Measurements from ENCODE around the gene COQ5. TPM values are rescaled to one million over a fixed set of nuclear protein-coding genes. Genes with fewer than 3 reads are reported as not detected.
"Not testable (repeated sequence)": the region's sequence is repeated elsewhere in the genome, so short reads cannot be mapped to it uniquely, and the experiment has no call there.

COQ5 gene
- total RNA-seq, 1 donor from 2014 or later: 32.0 TPM

DNA sequence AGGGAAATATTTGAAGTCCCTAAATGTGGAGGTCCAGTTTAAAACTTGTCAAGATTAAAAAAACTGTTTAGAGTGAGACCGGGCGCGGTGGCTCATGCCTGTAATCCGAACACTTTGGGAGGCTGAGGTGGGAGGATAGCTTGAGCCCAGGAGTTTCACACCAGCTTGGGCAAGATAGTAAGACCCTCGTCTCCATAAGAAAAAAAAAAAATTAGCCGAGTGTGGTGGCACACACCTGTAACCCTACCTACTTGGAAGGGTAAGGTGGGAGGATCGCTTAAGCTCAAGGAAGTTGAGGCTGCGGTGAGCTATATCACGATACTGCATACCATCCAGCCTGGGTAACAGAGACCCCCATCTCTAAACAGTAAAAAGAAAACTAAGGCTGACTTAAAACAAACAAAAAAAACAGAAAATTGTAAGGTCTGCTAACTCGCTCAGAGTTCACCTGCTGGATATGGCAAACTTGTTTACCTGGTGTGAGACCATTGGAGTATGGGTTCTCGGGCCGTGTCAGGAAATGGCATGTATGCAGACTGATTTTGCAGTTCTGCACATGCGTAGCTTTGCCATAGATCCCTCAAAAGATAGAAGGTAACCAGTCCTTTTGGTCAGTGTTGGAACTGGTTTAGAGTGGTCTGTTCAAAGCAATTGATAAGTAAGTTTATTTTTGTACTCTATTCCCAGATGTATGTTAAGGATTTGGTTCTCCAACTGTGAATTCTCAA is 7.3 kb upstream of the COQ5 start:
- Mint-ChIP-seq H3K4me1 (ENCODE audit: low read depth, unreplicated experiment) (peaks cover 27% of the 10 kb centered on the region), H3K36me3 (ENCODE audit: unreplicated experiment) (no peaks in the 10 kb centered on the region), H3K9me3 (ENCODE audit: unreplicated experiment) (peaks cover 2% of the 10 kb centered on the region), H3K27me3 (ENCODE audit: unreplicated experiment) (peaks cover 6% of the 10 kb centered on the region), H3K4me3 (ENCODE audit: unreplicated experiment) (peak overlapping the region; percentile 93), H3K27ac (ENCODE audit: unreplicated experiment) (no peak overlapping the region)
- DNase-seq: no peak
- TF ChIP-seq, protein P1, sequence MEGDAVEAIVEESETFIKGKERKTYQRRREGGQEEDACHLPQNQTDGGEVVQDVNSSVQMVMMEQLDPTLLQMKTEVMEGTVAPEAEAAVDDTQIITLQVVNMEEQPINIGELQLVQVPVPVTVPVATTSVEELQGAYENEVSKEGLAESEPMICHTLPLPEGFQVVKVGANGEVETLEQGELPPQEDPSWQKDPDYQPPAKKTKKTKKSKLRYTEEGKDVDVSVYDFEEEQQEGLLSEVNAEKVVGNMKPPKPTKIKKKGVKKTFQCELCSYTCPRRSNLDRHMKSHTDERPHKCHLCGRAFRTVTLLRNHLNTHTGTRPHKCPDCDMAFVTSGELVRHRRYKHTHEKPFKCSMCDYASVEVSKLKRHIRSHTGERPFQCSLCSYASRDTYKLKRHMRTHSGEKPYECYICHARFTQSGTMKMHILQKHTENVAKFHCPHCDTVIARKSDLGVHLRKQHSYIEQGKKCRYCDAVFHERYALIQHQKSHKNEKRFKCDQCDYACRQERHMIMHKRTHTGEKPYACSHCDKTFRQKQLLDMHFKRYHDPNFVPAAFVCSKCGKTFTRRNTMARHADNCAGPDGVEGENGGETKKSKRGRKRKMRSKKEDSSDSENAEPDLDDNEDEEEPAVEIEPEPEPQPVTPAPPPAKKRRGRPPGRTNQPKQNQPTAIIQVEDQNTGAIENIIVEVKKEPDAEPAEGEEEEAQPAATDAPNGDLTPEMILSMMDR (IDR thresholded peaks at IDR 0.05; ENCODE audit: partially characterized antibody, unreplicated experiment): no peak

DNA sequence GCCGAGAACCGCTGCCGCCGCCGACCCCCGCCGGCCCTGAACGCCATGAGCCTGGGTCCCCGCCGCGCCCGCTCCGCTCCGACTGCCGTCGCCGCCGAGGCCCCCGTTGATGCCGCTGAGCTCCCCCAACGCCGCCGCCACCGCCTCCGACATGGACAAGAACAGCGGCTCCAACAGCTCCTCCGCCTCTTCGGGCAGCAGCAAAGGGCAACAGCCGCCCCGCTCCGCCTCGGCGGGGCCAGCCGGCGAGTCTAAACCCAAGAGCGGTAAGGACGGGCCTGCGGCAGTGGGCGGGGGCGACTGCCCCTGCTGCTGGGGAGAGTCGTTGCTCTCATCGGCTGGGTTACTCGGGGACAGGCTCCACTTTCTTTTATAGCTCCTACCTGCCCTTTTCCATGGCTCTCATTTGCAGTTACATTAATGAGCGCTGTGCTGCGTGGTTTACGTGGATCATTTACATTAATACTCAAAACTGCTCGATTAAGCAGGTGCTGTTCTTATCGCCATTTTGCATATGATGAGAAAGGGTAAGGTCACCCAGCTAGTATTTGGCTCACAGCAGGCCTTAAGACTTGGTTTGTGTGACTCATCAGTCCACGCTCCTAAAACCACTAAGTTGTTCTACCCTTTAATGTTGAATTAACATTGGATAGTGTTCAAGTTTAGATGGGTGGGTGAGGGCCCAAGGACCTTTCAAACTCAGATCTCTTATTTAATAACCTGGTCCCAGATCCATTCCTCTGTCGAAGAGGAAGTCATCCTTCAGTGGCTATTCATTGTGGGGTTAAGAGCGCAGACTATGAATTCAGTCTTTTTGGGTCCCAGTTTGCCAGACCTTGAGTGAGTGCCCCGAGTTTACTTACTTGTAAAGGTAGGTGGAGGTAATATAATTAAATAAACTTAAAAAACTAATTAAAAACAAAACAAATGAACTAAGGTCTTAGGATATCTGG is 6.0 kb upstream of the COQ5 start:
- peaks cover 6% of the 10 kb centered on the region for H3K27me3 Mint-ChIP-seq (ENCODE audit: unreplicated experiment)
- peak; percentile 74 for DNase-seq
- peaks cover 2% of the 10 kb centered on the region for H3K9me3 Mint-ChIP-seq (ENCODE audit: unreplicated experiment)
- no peaks in the 10 kb centered on the region for H3K36me3 Mint-ChIP-seq (ENCODE audit: unreplicated experiment)
- TF ChIP-seq, protein P1 (IDR thresholded peaks at IDR 0.05; ENCODE audit: partially characterized antibody, unreplicated experiment): no peak
- H3K4me3 Mint-ChIP-seq (ENCODE audit: unreplicated experiment): peak overlapping the region; percentile 93
- H3K27ac Mint-ChIP-seq (ENCODE audit: unreplicated experiment): peak overlapping the region; percentile 82
- peaks cover 27% of the 10 kb centered on the region for H3K4me1 Mint-ChIP-seq (ENCODE audit: low read depth, unreplicated experiment)

DNA sequence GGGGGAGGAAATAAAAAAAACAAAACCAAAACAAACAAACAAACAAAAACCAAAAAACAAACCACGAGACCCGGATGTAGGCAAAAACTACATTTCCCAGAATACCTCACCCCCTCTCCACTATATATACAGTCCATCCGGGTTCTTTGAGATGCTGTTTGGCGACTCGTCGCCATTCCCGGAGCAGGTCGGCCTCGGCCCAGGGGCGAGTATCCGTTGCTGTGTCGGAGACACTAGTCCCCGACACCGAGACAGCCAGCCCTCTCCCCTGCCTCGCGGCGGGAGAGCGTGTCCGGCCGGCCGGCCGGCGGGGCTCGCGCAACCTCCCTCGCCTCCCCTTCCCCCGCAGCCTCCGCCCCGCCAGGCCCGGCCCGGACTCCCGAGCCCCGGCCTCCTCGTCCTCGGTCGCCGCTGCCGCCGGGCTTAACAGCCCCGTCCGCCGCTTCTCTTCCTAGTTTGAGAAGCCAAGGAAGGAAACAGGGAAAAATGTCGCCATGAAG is 5.3 kb upstream of the COQ5 start, which contains the start of gene RNF10:
TSS of gene RNF10 (plus strand) at position 154 of the 500 bp plus-strand sequence. CDS start 456 bp downstream, outside the sequence.
- H3K9me3 Mint-ChIP-seq (ENCODE audit: unreplicated experiment): peaks cover 6% of the 10 kb centered on the region
- TF ChIP-seq, protein P1 (IDR thresholded peaks at IDR 0.05; ENCODE audit: partially characterized antibody, unreplicated experiment): no peak
- peak within 1 kb of the TSS; percentile 93 for H3K4me3 Mint-ChIP-seq (ENCODE audit: unreplicated experiment)
- DNase-seq: peak; percentile 69
- peaks cover 7% of the 10 kb centered on the region for H3K27me3 Mint-ChIP-seq (ENCODE audit: unreplicated experiment)
- peak within 1 kb of the TSS; percentile 82 for H3K27ac Mint-ChIP-seq (ENCODE audit: unreplicated experiment)
- H3K4me1 Mint-ChIP-seq (ENCODE audit: low read depth, unreplicated experiment): peaks cover 30% of the 10 kb centered on the region
- no peaks in the 10 kb centered on the region for H3K36me3 Mint-ChIP-seq (ENCODE audit: unreplicated experiment)

DNA sequence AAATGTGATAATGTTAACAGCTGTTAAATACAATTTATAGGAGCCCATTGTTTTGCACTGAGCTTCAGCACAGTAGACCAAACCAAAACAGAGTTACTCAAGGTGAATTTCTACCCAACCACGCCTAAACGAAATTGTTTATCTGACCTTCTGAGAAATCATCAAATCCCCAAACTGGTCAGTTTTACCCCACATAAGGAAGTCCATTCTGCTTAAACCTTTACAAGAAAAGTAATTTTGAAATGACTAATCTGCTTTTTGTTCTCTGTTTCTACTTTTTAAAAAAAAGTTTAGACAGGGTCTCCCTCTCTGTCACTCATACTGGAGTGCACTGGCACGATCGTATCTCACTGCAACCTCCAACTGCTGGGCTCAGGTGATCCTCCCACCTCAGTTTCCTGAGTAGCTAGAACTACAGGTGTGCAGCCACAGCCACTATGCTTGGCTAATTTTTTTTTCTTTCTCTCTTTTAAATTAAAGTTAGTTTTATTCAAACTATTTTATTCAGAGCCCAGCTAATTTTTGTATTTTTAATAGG is 3.8 kb upstream of the COQ5 start:
- no peak overlapping the region for H3K4me3 Mint-ChIP-seq (ENCODE audit: unreplicated experiment)
- H3K27me3 Mint-ChIP-seq (ENCODE audit: unreplicated experiment): peaks cover 9% of the 10 kb centered on the region
- peaks cover 19% of the 10 kb centered on the region for H3K4me1 Mint-ChIP-seq (ENCODE audit: low read depth, unreplicated experiment)
- TF ChIP-seq, protein P1 (IDR thresholded peaks at IDR 0.05; ENCODE audit: partially characterized antibody, unreplicated experiment): no peak
- H3K9me3 Mint-ChIP-seq (ENCODE audit: unreplicated experiment): peaks cover 11% of the 10 kb centered on the region
- H3K36me3 Mint-ChIP-seq (ENCODE audit: unreplicated experiment): no peaks in the 10 kb centered on the region
- DNase-seq: no peak
- no peak overlapping the region for H3K27ac Mint-ChIP-seq (ENCODE audit: unreplicated experiment)

DNA sequence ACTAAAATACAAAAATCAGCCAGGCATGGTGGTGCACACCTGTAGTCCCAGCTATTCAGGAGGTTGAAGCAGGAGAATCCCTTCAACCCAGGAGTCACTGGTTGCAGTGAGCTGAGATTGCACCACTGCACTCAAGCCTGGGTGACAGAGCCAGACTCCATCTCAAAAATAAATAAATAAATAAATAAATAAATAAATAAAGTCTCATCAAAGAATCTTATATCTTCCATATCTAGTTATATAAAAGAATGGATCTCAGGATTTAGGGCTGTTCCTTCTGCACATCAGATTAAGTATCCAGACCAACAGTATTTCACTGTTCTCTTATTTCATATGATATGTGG is 1.4 kb upstream of the COQ5 start:
- H3K4me3 Mint-ChIP-seq (ENCODE audit: unreplicated experiment); H3K36me3 Mint-ChIP-seq (ENCODE audit: unreplicated experiment); H3K4me1 Mint-ChIP-seq (ENCODE audit: low read depth, unreplicated experiment); H3K27ac Mint-ChIP-seq (ENCODE audit: unreplicated experiment); H3K27me3 Mint-ChIP-seq (ENCODE audit: unreplicated experiment); DNase-seq: not testable (repeated sequence)
- peaks cover 11% of the 10 kb centered on the region for H3K9me3 Mint-ChIP-seq (ENCODE audit: unreplicated experiment)

Data from glutamatergic neuron (in vitro differentiated cells).